ENCODE data around the gene C2orf15. TPM values are rescaled to one million over a fixed set of nuclear protein-coding genes. Genes with fewer than 3 reads are reported as not detected.

The C2orf15 gene
- total and polyA plus RNA-seq, 10 of the 15 experiments (the other 5 are each of a cell fraction or from before 2014, with no cell fraction given), result 1.4 to 3.4 (median 2.4) TPM

DNA sequence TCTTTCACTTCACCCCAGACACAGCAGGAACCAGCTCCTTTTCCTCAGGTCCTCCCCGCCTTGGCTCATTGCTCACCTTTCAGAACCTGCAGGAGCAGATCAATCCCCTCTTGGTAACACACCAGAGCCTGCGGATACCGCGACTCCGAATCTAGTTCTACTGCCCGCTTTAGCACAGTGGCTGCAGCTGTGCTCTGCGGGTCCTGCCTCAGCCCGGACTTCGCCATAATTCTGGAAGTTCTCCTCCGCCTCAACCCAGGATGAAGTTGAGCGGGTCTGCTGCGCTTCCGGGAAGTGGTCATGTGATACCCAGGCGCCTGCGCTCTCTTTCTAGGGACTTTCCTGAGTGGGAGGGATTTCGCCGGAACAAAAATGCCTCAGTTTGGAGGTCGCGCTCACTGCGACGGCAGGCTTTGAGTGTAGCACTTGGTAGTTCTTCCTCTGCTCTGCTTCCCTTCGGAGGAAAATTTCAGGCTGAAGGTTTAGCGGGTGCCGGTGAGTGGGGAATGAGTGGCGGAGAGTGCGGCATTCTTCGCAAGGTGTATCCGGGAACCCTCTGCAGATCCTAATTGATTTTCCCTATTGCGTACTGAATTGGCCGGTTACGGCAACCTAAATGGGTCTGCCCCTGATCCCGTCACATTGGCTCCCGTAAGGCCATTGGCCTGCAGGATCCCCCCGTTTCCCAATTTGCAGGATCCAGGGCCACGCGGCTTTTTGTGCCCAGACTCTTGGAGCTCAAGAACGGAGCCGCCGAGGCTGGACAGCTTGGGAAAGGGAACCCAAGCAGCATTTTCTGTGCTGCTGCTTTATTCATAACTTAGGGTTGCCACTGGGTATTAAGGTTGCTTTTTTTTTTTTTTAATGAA lies 39.5 kb downstream of the C2orf15 start, which contains the start of the genes MITD1 and MRPL30 (continued):
- TF ChIP-seq, protein P1, sequence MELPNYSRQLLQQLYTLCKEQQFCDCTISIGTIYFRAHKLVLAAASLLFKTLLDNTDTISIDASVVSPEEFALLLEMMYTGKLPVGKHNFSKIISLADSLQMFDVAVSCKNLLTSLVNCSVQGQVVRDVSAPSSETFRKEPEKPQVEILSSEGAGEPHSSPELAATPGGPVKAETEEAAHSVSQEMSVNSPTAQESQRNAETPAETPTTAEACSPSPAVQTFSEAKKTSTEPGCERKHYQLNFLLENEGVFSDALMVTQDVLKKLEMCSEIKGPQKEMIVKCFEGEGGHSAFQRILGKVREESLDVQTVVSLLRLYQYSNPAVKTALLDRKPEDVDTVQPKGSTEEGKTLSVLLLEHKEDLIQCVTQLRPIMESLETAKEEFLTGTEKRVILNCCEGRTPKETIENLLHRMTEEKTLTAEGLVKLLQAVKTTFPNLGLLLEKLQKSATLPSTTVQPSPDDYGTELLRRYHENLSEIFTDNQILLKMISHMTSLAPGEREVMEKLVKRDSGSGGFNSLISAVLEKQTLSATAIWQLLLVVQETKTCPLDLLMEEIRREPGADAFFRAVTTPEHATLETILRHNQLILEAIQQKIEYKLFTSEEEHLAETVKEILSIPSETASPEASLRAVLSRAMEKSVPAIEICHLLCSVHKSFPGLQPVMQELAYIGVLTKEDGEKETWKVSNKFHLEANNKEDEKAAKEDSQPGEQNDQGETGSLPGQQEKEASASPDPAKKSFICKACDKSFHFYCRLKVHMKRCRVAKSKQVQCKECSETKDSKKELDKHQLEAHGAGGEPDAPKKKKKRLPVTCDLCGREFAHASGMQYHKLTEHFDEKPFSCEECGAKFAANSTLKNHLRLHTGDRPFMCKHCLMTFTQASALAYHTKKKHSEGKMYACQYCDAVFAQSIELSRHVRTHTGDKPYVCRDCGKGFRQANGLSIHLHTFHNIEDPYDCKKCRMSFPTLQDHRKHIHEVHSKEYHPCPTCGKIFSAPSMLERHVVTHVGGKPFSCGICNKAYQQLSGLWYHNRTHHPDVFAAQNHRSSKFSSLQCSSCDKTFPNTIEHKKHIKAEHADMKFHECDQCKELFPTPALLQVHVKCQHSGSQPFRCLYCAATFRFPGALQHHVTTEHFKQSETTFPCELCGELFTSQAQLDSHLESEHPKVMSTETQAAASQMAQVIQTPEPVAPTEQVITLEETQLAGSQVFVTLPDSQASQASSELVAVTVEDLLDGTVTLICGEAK (IDR thresholded peaks at IDR 0.05; ENCODE audit: borderline replicate concordance), result peak; percentile 99
- TF ChIP-seq PAX5 (IDR thresholded peaks at IDR 0.05; ENCODE audit: borderline replicate concordance, low read depth, low read length) (peak; percentile 67), KLF5 (IDR thresholded peaks at IDR 0.05; ENCODE audit: partially characterized antibody) (peak; percentile 80), BACH1 (IDR thresholded peaks at IDR 0.05; ENCODE audit: borderline replicate concordance) (peak; percentile 64; the same call in 1 of the 2 replicates), LARP7 (IDR thresholded peaks at IDR 0.05) (peak; percentile 89; the same call in 1 of the 2 replicates), MEF2B (IDR thresholded peaks at IDR 0.05; ENCODE audit: partially characterized antibody, poor library complexity, severe bottlenecking) (peak; percentile 46), TARDBP (IDR thresholded peaks at IDR 0.05; ENCODE audit: borderline replicate concordance) (0 out of 2 replicates have a peak, but pooled peaks have one; percentile 78), SIN3A (IDR thresholded peaks at IDR 0.05; ENCODE audit: low read depth, low read length) (peak; percentile 86; the same call in 1 of the 2 replicates), ZZZ3 (IDR thresholded peaks at IDR 0.05; ENCODE audit: control insufficient read depth, insufficient read length, low read depth) (peak; percentile 57), FOXK2 (IDR thresholded peaks at IDR 0.05) (peak; percentile 76), CBFB (IDR thresholded peaks at IDR 0.05; ENCODE audit: low read depth) (no peak; the same call in 1 of the 2 replicates), ESRRA (IDR thresholded peaks at IDR 0.05; ENCODE audit: low read length) (no peak), TCF7 (IDR thresholded peaks at IDR 0.05; ENCODE audit: borderline replicate concordance) (no peak), HDGF (IDR thresholded peaks at IDR 0.05) (no peak), GABPA (IDR thresholded peaks at IDR 0.05; ENCODE audit: low read depth) (peak; percentile 98)
- TF ChIP-seq, protein P2, sequence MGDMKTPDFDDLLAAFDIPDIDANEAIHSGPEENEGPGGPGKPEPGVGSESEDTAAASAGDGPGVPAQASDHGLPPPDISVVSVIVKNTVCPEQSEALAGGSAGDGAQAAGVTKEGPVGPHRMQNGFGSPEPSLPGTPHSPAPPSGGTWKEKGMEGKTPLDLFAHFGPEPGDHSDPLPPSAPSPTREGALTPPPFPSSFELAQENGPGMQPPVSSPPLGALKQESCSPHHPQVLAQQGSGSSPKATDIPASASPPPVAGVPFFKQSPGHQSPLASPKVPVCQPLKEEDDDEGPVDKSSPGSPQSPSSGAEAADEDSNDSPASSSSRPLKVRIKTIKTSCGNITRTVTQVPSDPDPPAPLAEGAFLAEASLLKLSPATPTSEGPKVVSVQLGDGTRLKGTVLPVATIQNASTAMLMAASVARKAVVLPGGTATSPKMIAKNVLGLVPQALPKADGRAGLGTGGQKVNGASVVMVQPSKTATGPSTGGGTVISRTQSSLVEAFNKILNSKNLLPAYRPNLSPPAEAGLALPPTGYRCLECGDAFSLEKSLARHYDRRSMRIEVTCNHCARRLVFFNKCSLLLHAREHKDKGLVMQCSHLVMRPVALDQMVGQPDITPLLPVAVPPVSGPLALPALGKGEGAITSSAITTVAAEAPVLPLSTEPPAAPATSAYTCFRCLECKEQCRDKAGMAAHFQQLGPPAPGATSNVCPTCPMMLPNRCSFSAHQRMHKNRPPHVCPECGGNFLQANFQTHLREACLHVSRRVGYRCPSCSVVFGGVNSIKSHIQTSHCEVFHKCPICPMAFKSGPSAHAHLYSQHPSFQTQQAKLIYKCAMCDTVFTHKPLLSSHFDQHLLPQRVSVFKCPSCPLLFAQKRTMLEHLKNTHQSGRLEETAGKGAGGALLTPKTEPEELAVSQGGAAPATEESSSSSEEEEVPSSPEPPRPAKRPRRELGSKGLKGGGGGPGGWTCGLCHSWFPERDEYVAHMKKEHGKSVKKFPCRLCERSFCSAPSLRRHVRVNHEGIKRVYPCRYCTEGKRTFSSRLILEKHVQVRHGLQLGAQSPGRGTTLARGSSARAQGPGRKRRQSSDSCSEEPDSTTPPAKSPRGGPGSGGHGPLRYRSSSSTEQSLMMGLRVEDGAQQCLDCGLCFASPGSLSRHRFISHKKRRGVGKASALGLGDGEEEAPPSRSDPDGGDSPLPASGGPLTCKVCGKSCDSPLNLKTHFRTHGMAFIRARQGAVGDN (IDR thresholded peaks at IDR 0.05), result peak; percentile 73; the same call in 1 of the 2 replicates
- TF ChIP-seq, protein P3, sequence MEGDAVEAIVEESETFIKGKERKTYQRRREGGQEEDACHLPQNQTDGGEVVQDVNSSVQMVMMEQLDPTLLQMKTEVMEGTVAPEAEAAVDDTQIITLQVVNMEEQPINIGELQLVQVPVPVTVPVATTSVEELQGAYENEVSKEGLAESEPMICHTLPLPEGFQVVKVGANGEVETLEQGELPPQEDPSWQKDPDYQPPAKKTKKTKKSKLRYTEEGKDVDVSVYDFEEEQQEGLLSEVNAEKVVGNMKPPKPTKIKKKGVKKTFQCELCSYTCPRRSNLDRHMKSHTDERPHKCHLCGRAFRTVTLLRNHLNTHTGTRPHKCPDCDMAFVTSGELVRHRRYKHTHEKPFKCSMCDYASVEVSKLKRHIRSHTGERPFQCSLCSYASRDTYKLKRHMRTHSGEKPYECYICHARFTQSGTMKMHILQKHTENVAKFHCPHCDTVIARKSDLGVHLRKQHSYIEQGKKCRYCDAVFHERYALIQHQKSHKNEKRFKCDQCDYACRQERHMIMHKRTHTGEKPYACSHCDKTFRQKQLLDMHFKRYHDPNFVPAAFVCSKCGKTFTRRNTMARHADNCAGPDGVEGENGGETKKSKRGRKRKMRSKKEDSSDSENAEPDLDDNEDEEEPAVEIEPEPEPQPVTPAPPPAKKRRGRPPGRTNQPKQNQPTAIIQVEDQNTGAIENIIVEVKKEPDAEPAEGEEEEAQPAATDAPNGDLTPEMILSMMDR (IDR thresholded peaks at IDR 0.05 in 2 of 3, conservative IDR thresholded peaks at IDR 0.05 in 1 of 3; ENCODE audit: control insufficient read depth in 2 of 3, extremely low read depth in 1 of 3, insufficient read depth in 1 of 3, low read depth in 3 of 3, low read length in 3 of 3), result no peak
- TF ChIP-seq, protein P4, sequence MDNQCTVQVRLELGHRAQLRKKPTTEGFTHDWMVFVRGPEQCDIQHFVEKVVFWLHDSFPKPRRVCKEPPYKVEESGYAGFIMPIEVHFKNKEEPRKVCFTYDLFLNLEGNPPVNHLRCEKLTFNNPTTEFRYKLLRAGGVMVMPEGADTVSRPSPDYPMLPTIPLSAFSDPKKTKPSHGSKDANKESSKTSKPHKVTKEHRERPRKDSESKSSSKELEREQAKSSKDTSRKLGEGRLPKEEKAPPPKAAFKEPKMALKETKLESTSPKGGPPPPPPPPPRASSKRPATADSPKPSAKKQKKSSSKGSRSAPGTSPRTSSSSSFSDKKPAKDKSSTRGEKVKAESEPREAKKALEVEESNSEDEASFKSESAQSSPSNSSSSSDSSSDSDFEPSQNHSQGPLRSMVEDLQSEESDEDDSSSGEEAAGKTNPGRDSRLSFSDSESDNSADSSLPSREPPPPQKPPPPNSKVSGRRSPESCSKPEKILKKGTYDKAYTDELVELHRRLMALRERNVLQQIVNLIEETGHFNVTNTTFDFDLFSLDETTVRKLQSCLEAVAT (IDR thresholded peaks at IDR 0.05), result peak; percentile 71
